Stomach (tissue), 9 donors: ENCODE data around the gene CLIC1. TPM values are rescaled to one million over a fixed set of nuclear protein-coding genes. Genes with fewer than 3 reads are reported as not detected.

Experiments
- DNase-seq, 2 donors: peaks; one replicate each; pipeline versions ENCODE4 v3.0.0 to v3.0.0-alpha.2; 2013 to 2019
- H3K27ac ChIP-seq, 5 donors: fragments of 200-600 bp in 4 of 5; sonication (generic) in 4 of 5; one replicate each; pipeline ENCODE4 v1.5.1; 2013 to 2019; ENCODE audit warnings: mild to moderate bottlenecking in 1 of 5, moderate library complexity in 1 of 5
- H3K27me3 ChIP-seq, 3 donors: fragments of 200-600 bp; sonication (generic); one replicate each; pipeline ENCODE4 v1.5.1; 2017 to 2019; ENCODE audit warnings: mixed run types in 1 of 3
- H3K36me3 ChIP-seq, 4 donors: fragments of 200-600 bp; sonication (generic); 1 replicate in 3 of 4; 2 replicates in 1 of 4; pipeline ENCODE4 v1.5.1; 2016 to 2019
- H3K4me1 ChIP-seq, 4 donors: fragments of 200-600 bp; sonication (generic); one replicate each; pipeline ENCODE4 v1.5.1; 2016 to 2019
- H3K4me3 ChIP-seq, 4 donors: fragments of 200-600 bp; sonication (generic) in 3 of 4; one replicate each; pipeline ENCODE4 v1.5.1; 2016 to 2019; ENCODE audit warnings: mild to moderate bottlenecking in 1 of 4
- H3K9me3 ChIP-seq, 4 donors: fragments of 200-600 bp; sonication (generic); one replicate each; pipeline ENCODE4 v1.5.1; 2016 to 2019
- EP300 ChIP-seq: sonication (generic); formaldehyde crosslinking; IDR thresholded peaks from one replicate; pipeline ENCODE4 v1.6.1; 2017; ENCODE audit warnings: antibody characterized with exemption
- POLR2A ChIP-seq, 4 donors: fragments of 450-650 bp; IDR thresholded peaks; one replicate each; pipeline ENCODE4 v1.6.1; 2016; ENCODE audit warnings: antibody characterized with exemption in 4 of 4, control low read depth in 2 of 4, mild to moderate bottlenecking in 1 of 4, moderate library complexity in 1 of 4
- POLR2AphosphoS5 ChIP-seq, 3 donors: sonication (generic); formaldehyde crosslinking; IDR thresholded peaks; one replicate each; pipeline ENCODE4 v1.6.1; 2016; ENCODE audit warnings: antibody characterized with exemption in 3 of 3
- WGBS, 5 donors: extraction: QIAGEN DNeasy Blood & Tissue Kit in 3 of 5; methylation state at CpG; one replicate each; pipeline versions ENCODE4 v1.1.5 to v1.1.7; 2013 to 2018; 5-methylcytosine and 5-hydroxymethylcytosine counted together
- intact Hi-C: fragments of 100-400 bp; cut with DNase I; formaldehyde crosslinking; loops from one replicate; pipeline ENCODE4 v1.15.1; 2023; ENCODE audit warnings: low total_unique reads
- polyA plus RNA-seq, 3 donors: library from polyadenylated mRNA; stranded (reverse); fragments of 200-250 nt; gene quantifications; one replicate each; pipeline ENCODE4 v1.2.3, GENCODE V29; 2013
- small RNA-seq, 4 donors: library from RNA; depleted of rRNA; stranded (forward); fragments of <200 nt; gene quantifications; one replicate each; pipeline ENCODE3, GENCODE V24; 2016
- total RNA-seq, 5 donors: library from RNA; depleted of rRNA; stranded (reverse); fragments of >200 nt; gene quantifications; one replicate each; pipeline versions ENCODE4 v1.1.0 to v1.2.3, GENCODE V29; 2014 to 2016
- TF ChIP-seq, protein P1 (sequence below), 7 experiments: fragments of 450-650 bp in 4 of 7; fragments of 200-600 bp in 3 of 7; sonication (generic) in 3 of 7; IDR thresholded peaks; one replicate each; pipeline ENCODE4 v1.5.1; 2016 to 2019; ENCODE audit warnings: antibody characterized with exemption in 7 of 7, control low read depth in 2 of 7, mild to moderate bottlenecking in 1 of 7
- donor health status: healthy with polysubstance abuse.
- donor health status: Bipolar disorder and iron deficiency.
- donor health status: healthy.

The CLIC1 gene
- total and polyA plus RNA-seq, 8 donors, result 33.8 to 597 (median 278) TPM

DNA sequence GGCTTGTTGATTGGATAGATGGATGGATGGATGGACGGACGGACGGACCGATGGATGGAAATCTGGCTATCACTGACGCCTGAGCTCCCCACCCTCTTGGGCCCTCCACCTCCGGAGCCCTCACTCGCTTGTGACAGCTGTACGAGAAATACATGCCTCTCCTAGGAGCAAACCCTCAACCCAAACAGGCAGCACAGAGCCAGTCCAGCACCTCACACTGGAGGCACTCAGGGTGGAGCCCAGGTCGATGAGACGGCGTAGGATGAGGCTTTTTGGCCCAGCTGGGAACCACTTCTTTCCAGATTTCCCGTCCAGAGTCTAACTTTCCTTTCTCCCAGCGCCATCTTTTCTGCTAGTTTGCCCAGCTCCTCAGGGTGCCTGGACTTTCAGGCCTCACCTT, 52.7 kb downstream of the CLIC1 start:
- H3K27ac ChIP-seq, result peak overlapping the region in 4 of 5 donors; percentile 24 to 66 (median 53)
- peaks cover 11 to 39% (median 28%) of the 10 kb centered on the region in 4 donors for H3K4me1 ChIP-seq
- peaks cover 22 to 44% (median 40%) of the 10 kb centered on the region in 4 donors for H3K36me3 ChIP-seq
- H3K9me3 ChIP-seq, result no peaks in the 10 kb centered on the region
- TF ChIP-seq POLR2AphosphoS5 (IDR thresholded peaks at IDR 0.05), result no peak
- TF ChIP-seq POLR2A (IDR thresholded peaks at IDR 0.05), result no peak
- TF ChIP-seq, protein P1, sequence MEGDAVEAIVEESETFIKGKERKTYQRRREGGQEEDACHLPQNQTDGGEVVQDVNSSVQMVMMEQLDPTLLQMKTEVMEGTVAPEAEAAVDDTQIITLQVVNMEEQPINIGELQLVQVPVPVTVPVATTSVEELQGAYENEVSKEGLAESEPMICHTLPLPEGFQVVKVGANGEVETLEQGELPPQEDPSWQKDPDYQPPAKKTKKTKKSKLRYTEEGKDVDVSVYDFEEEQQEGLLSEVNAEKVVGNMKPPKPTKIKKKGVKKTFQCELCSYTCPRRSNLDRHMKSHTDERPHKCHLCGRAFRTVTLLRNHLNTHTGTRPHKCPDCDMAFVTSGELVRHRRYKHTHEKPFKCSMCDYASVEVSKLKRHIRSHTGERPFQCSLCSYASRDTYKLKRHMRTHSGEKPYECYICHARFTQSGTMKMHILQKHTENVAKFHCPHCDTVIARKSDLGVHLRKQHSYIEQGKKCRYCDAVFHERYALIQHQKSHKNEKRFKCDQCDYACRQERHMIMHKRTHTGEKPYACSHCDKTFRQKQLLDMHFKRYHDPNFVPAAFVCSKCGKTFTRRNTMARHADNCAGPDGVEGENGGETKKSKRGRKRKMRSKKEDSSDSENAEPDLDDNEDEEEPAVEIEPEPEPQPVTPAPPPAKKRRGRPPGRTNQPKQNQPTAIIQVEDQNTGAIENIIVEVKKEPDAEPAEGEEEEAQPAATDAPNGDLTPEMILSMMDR (IDR thresholded peaks at IDR 0.05), result no peak
- no peak for TF ChIP-seq EP300
- DNase-seq, result peak in 1 of 2 donors; percentile 46
- no peaks in the 10 kb centered on the region for H3K27me3 ChIP-seq
- 53 to 73% (median 54%) methylated on average over 13 of the region's 13 CpGs for WGBS, 5 donors
- intact Hi-C loops, result loop anchor here (10.0 kb wide), 1 partner anchor 81 kb away; the partner anchor contains the start of gene SAPCD1
- peak overlapping the region in 3 of 4 donors; percentile 30 to 38 (median 38) for H3K4me3 ChIP-seq

DNA sequence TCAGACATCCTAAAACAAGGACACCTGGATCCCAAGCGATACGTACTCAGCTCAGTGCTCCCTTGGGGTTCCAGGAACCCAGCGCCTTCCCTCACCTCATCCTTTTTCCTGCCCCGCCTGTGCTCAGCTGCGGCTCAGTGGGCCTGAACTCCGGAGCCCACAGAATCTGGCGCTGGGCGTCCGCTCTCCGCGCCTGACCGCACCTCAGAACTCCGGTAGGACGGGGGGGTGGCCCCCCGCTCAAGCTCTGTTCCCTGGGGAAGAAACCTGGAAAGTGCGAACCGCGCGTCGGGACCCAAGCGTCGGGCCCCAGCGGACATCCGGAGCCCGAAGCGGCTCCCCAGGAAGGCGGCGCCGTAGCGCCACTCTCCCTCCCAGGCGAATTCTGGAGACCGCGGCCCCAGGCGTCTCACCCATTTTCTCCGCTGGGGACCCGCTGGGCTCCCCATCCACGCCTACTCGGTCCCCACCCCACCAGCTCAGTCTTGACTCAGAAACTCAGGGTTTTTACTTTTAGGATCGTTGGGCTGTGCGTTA, 55.1 kb downstream of the CLIC1 start:
- Histone ChIP-seq H3K4me1 (peaks cover 11 to 39% (median 28%) of the 10 kb centered on the region in 4 donors), H3K9me3 (no peaks in the 10 kb centered on the region), H3K4me3 (peak overlapping the region; percentile 53 to 55 (median 54)), H3K36me3 (peaks cover 0 to 20% (median 16%) of the 10 kb centered on the region in 4 donors), H3K27ac (peak overlapping the region; percentile 61 to 85 (median 79)), H3K27me3 (no peaks in the 10 kb centered on the region)
- 0 to 1% (median 0%) methylated on average over 11 to 40 of the region's 40 CpGs for WGBS, 5 donors
- DNase-seq, result peak; percentile 45 to 75
- intact Hi-C loops, result loop anchor here (10.0 kb wide), 1 partner anchor 84 kb away; the partner anchor contains the start of gene SAPCD1
- TF ChIP-seq, protein P1 (IDR thresholded peaks at IDR 0.05), result peak in 1 of 7 experiments; percentile 9
- TF ChIP-seq POLR2AphosphoS5 (IDR thresholded peaks at IDR 0.05) (no peak), POLR2A (IDR thresholded peaks at IDR 0.05) (no peak), EP300 (no peak)

Small RNA genes lying within 50 kb of the gene (small RNA-seq; reads per million reads assigned to genes)
- 0 reads per million in 4 donors for gene LY6G6D
- gene MIR4646, result 0 reads per million in 4 donors
- 0 reads per million in 4 donors for gene MSH5-SAPCD1
- 0 reads per million in 4 donors for gene RF00019
- gene RNU6-850P, result 0 to 0.07 (median 0) reads per million in 4 donors
- gene SAPCD1, result 0 reads per million in 4 donors

Other genes starting within 250 kb of the CLIC1 start
Only the 30 nearest of the 43 such genes appear.
- under 1 TPM in 1 of 5 donors, not detected in 4; 0.58 TPM for gene TNF, start 161.0 kb downstream of the CLIC1 start, total RNA-seq
- under 1 TPM in 2 of 3 donors, not detected in 1; 0.28 to 0.31 TPM for gene TNF, start 161.0 kb downstream of the CLIC1 start, polyA plus RNA-seq
- 1 to 10 TPM in 1 of 5 donors, not detected in 4; 4.8 TPM for gene LTB, start 154.1 kb downstream of the CLIC1 start, total RNA-seq
- gene LTB, start 154.1 kb downstream of the CLIC1 start, polyA plus RNA-seq, result 10 to 100 TPM in 1 of 3 donors, 1 to 10 TPM in 2; 4.2 to 13.4 (median 9.0) TPM
- gene LST1, start 150.3 kb downstream of the CLIC1 start, total RNA-seq, result 1 to 10 TPM in 2 of 5 donors, not detected in 3; 2.9 to 6.7 TPM
- 10 to 100 TPM in 2 of 3 donors, 1 to 10 TPM in 1; 8.8 to 35.4 (median 26.7) TPM for gene LST1, start 150.3 kb downstream of the CLIC1 start, polyA plus RNA-seq
- not detected for gene NCR3, start 143.5 kb downstream of the CLIC1 start, total RNA-seq
- gene NCR3, start 143.5 kb downstream of the CLIC1 start, polyA plus RNA-seq, result under 1 TPM in 1 of 3 donors, not detected in 2; 0.25 TPM
- gene AIF1, start 121.3 kb downstream of the CLIC1 start, total RNA-seq, result 10 to 100 TPM in 2 of 5 donors, 1 to 10 TPM in 2, not detected in 1; 3.2 to 38.3 (median 15.6) TPM
- gene AIF1, start 121.3 kb downstream of the CLIC1 start, polyA plus RNA-seq, result 10 to 100 TPM; 28.2 to 74.2 (median 68.7) TPM
- 100 to 1,000 TPM in 3 of 5 donors, 10 to 100 TPM in 2; 49.4 to 125 (median 107) TPM for gene PRRC2A, start 115.8 kb downstream of the CLIC1 start, total RNA-seq
- 100 to 1,000 TPM in 1 of 3 donors, 10 to 100 TPM in 2; 56.4 to 109 (median 80.8) TPM for gene PRRC2A, start 115.8 kb downstream of the CLIC1 start, polyA plus RNA-seq
- gene BAG6, start 83.9 kb downstream of the CLIC1 start, total RNA-seq, result 100 to 1,000 TPM; 111 to 169 (median 141) TPM
- gene BAG6, start 83.9 kb downstream of the CLIC1 start, polyA plus RNA-seq, result 100 to 1,000 TPM; 157 to 287 (median 180) TPM
- 1 to 10 TPM in 2 of 5 donors, not detected in 3; 1.3 to 1.9 TPM for gene APOM, start 80.6 kb downstream of the CLIC1 start, total RNA-seq
- 10 to 100 TPM in 1 of 3 donors, 1 to 10 TPM in 2; 6.4 to 14.2 (median 6.5) TPM for gene APOM, start 80.6 kb downstream of the CLIC1 start, polyA plus RNA-seq
- gene C6orf47, start 75.8 kb downstream of the CLIC1 start, total RNA-seq, result 10 to 100 TPM; 12.8 to 44.9 (median 32.0) TPM
- gene C6orf47, start 75.8 kb downstream of the CLIC1 start, polyA plus RNA-seq, result 10 to 100 TPM; 10.5 to 16.0 (median 13.0) TPM
- 10 to 100 TPM in 4 of 5 donors, 1 to 10 TPM in 1; 5.8 to 36.8 (median 10.6) TPM for gene GPANK1, start 71.5 kb downstream of the CLIC1 start, total RNA-seq
- 10 to 100 TPM; 13.0 to 17.9 (median 13.4) TPM for gene GPANK1, start 71.5 kb downstream of the CLIC1 start, polyA plus RNA-seq
- gene CSNK2B, start 70.5 kb downstream of the CLIC1 start, total RNA-seq, result 100 to 1,000 TPM in 3 of 5 donors, 10 to 100 TPM in 2; 11.3 to 375 (median 142) TPM
- 100 to 1,000 TPM; 152 to 233 (median 181) TPM for gene CSNK2B, start 70.5 kb downstream of the CLIC1 start, polyA plus RNA-seq
- gene LY6G5B, start 66.6 kb downstream of the CLIC1 start, total RNA-seq, result 10 to 100 TPM in 2 of 5 donors, 1 to 10 TPM in 2, not detected in 1; 2.7 to 17.1 (median 10.3) TPM
- gene LY6G5B, start 66.6 kb downstream of the CLIC1 start, polyA plus RNA-seq, result 1 to 10 TPM in 2 of 3 donors, under 1 TPM in 1; 0.44 to 4.7 (median 2.1) TPM
- not detected for gene LY6G5C, start 55.5 kb downstream of the CLIC1 start, total RNA-seq
- 1 to 10 TPM; 1.8 to 4.9 (median 2.7) TPM for gene LY6G5C, start 55.5 kb downstream of the CLIC1 start, polyA plus RNA-seq
- 100 to 1,000 TPM in 1 of 5 donors, 10 to 100 TPM in 4; 40.9 to 122 (median 49.0) TPM for gene ABHD16A, start 33.2 kb downstream of the CLIC1 start, total RNA-seq
- gene ABHD16A, start 33.2 kb downstream of the CLIC1 start, polyA plus RNA-seq, result 10 to 100 TPM; 15.1 to 48.0 (median 20.4) TPM
- not detected for gene LY6G6F, start 29.7 kb downstream of the CLIC1 start, total RNA-seq
- not detected for gene LY6G6F, start 29.7 kb downstream of the CLIC1 start, polyA plus RNA-seq
- gene LY6G6D, start 21.2 kb downstream of the CLIC1 start, total RNA-seq, result not detected
- gene LY6G6D, start 21.2 kb downstream of the CLIC1 start, polyA plus RNA-seq, result not detected
- not detected for gene LY6G6C, start 14.8 kb downstream of the CLIC1 start, total RNA-seq
- under 1 TPM in 1 of 3 donors, not detected in 2; 0.90 TPM for gene LY6G6C, start 14.8 kb downstream of the CLIC1 start, polyA plus RNA-seq
- gene MPIG6B, start 13.2 kb downstream of the CLIC1 start, total RNA-seq, result not detected
- under 1 TPM in 1 of 3 donors, not detected in 2; 0.10 TPM for gene MPIG6B, start 13.2 kb downstream of the CLIC1 start, polyA plus RNA-seq
- gene DDAH2, start 7.2 kb downstream of the CLIC1 start, total RNA-seq, result 100 to 1,000 TPM in 2 of 5 donors, 10 to 100 TPM in 3; 33.3 to 133 (median 76.1) TPM
- gene DDAH2, start 7.2 kb downstream of the CLIC1 start, polyA plus RNA-seq, result 10 to 100 TPM; 52.9 to 73.7 (median 57.9) TPM
- 10 to 100 TPM in 4 of 5 donors, 1 to 10 TPM in 1; 4.1 to 66.4 (median 21.4) TPM for gene MSH5, start 3.5 kb upstream of the CLIC1 start, total RNA-seq
- gene MSH5, start 3.5 kb upstream of the CLIC1 start, polyA plus RNA-seq, result 1 to 10 TPM; 2.9 to 9.3 (median 3.2) TPM
- 10 to 100 TPM in 2 of 5 donors, 1 to 10 TPM in 2, not detected in 1; 2.7 to 40.8 (median 7.6) TPM for gene SAPCD1, start 26.1 kb upstream of the CLIC1 start, total RNA-seq
- gene SAPCD1, start 26.1 kb upstream of the CLIC1 start, polyA plus RNA-seq, result 1 to 10 TPM; 2.4 to 5.4 (median 2.9) TPM
- gene VWA7, start 40.8 kb upstream of the CLIC1 start, total RNA-seq, result 10 to 100 TPM in 1 of 5 donors, 1 to 10 TPM in 3, not detected in 1; 4.2 to 18.3 (median 7.5) TPM
- 1 to 10 TPM; 1.3 to 1.4 (median 1.4) TPM for gene VWA7, start 40.8 kb upstream of the CLIC1 start, polyA plus RNA-seq
- 10 to 100 TPM; 21.6 to 56.5 (median 24.1) TPM for gene VARS1, start 59.2 kb upstream of the CLIC1 start, total RNA-seq
- gene VARS1, start 59.2 kb upstream of the CLIC1 start, polyA plus RNA-seq, result 10 to 100 TPM; 11.0 to 31.8 (median 27.7) TPM
- 10 to 100 TPM in 3 of 5 donors, 1 to 10 TPM in 1, not detected in 1; 6.7 to 34.5 (median 11.4) TPM for gene LSM2, start 70.4 kb upstream of the CLIC1 start, total RNA-seq
- gene LSM2, start 70.4 kb upstream of the CLIC1 start, polyA plus RNA-seq, result 10 to 100 TPM; 45.2 to 55.8 (median 50.4) TPM
- 1 to 10 TPM in 2 of 5 donors, not detected in 3; 1.1 to 1.7 TPM for gene HSPA1L, start 78.8 kb upstream of the CLIC1 start, total RNA-seq
- under 1 TPM; 0.46 to 0.98 (median 0.75) TPM for gene HSPA1L, start 78.8 kb upstream of the CLIC1 start, polyA plus RNA-seq
- 100 to 1,000 TPM in 3 of 5 donors, 10 to 100 TPM in 2; 68.8 to 124 (median 113) TPM for gene HSPA1A, start 79.0 kb upstream of the CLIC1 start, total RNA-seq
- gene HSPA1A, start 79.0 kb upstream of the CLIC1 start, polyA plus RNA-seq, result 100 to 1,000 TPM in 1 of 3 donors, 10 to 100 TPM in 2; 51.1 to 107 (median 64.8) TPM
- 100 to 1,000 TPM in 3 of 5 donors, 10 to 100 TPM in 2; 44.3 to 165 (median 105) TPM for gene HSPA1B, start 91.2 kb upstream of the CLIC1 start, total RNA-seq
- gene HSPA1B, start 91.2 kb upstream of the CLIC1 start, polyA plus RNA-seq, result 10 to 100 TPM; 35.9 to 66.0 (median 51.3) TPM
- gene NEU1, start 126.3 kb upstream of the CLIC1 start, total RNA-seq, result 10 to 100 TPM; 11.3 to 60.7 (median 25.0) TPM
- 10 to 100 TPM; 16.3 to 29.0 (median 22.2) TPM for gene NEU1, start 126.3 kb upstream of the CLIC1 start, polyA plus RNA-seq
- 100 to 1,000 TPM in 4 of 5 donors, 10 to 100 TPM in 1; 74.2 to 201 (median 175) TPM for gene SLC44A4, start 142.5 kb upstream of the CLIC1 start, total RNA-seq
- gene SLC44A4, start 142.5 kb upstream of the CLIC1 start, polyA plus RNA-seq, result 100 to 1,000 TPM in 1 of 3 donors, 10 to 100 TPM in 2; 35.4 to 111 (median 47.9) TPM
- gene EHMT2, start 161.2 kb upstream of the CLIC1 start, total RNA-seq, result 10 to 100 TPM; 12.1 to 58.0 (median 31.7) TPM
- gene EHMT2, start 161.2 kb upstream of the CLIC1 start, polyA plus RNA-seq, result 10 to 100 TPM; 27.3 to 43.2 (median 35.4) TPM